Osteoblast (primary cell): ENCODE measurements around the gene ME3. TPM values are rescaled to one million over a fixed set of nuclear protein-coding genes. Genes with fewer than 3 reads are reported as not detected.

Source experiments
- DNase-seq: peaks from one replicate; pipeline ENCODE4 v3.0.0; 2011; ENCODE audit warnings: low spot score, mixed read lengths; ENCODE audit not compliant: insufficient read length; ENCODE audit errors: missing footprints
- H2AFZ ChIP-seq: 2 replicates; pipeline ENCODE4 v1.6.0; 2011; ENCODE audit warnings: mild to moderate bottlenecking, low read length
- H3K27ac ChIP-seq: 2 replicates; pipeline ENCODE4 v1.5.1; 2011; ENCODE audit warnings: mild to moderate bottlenecking, low read depth, low read length, moderate library complexity
- H3K27me3 ChIP-seq: 2 replicates; pipeline ENCODE4 v1.6.0; 2012; ENCODE audit warnings: mild to moderate bottlenecking, control low read depth, inconsistent platforms, low read length, moderate library complexity; ENCODE audit not compliant: insufficient read depth
- H3K36me3 ChIP-seq: 2 replicates; pipeline ENCODE4 v1.5.1; 2011; ENCODE audit warnings: mild to moderate bottlenecking, low read length, control low read depth, moderate library complexity; ENCODE audit not compliant: insufficient read depth
- H3K4me1 ChIP-seq: 2 replicates; pipeline ENCODE4 v1.5.1; 2011; ENCODE audit warnings: mild to moderate bottlenecking, low read length, control low read depth, moderate library complexity; ENCODE audit not compliant: insufficient read depth
- H3K4me2 ChIP-seq: 2 replicates; pipeline ENCODE4 v1.6.0; 2011; ENCODE audit warnings: mild to moderate bottlenecking, low read length; ENCODE audit not compliant: insufficient read depth
- H3K4me3 ChIP-seq: fragments of 200-600 bp; sonication (generic); 3 replicates; pipeline ENCODE4 v1.5.1; 2012; ENCODE audit warnings: mild to moderate bottlenecking, low read length, inconsistent platforms; ENCODE audit not compliant: insufficient read depth
- H3K79me2 ChIP-seq: 2 replicates; pipeline ENCODE4 v1.6.0; 2012; ENCODE audit warnings: mild to moderate bottlenecking, low read length, control low read depth, inconsistent platforms; ENCODE audit not compliant: insufficient read depth
- H3K9me3 ChIP-seq: 2 replicates; pipeline ENCODE4 v1.5.1; 2011; ENCODE audit warnings: low read depth, low read length, control low read depth
- H4K20me1 ChIP-seq: 2 replicates; pipeline ENCODE4 v1.6.0; 2012; ENCODE audit warnings: mild to moderate bottlenecking, low read length, control low read depth; ENCODE audit not compliant: insufficient read depth
- total RNA-seq: library from RNA; depleted of rRNA; stranded (reverse); fragments of >200 nt; gene quantifications from 2 replicates; pipeline ENCODE4 v1.2.3, GENCODE V29; 2012
- TF ChIP-seq, protein P1 (sequence below): IDR thresholded peaks from 2 replicates; pipeline ENCODE4 v1.5.1; 2011; ENCODE audit warnings: mild to moderate bottlenecking, low read depth, low read length, moderate library complexity; ENCODE audit errors: extremely low read depth

The ME3 gene
- total RNA-seq, 1 donor: 70.9 TPM

DNA sequence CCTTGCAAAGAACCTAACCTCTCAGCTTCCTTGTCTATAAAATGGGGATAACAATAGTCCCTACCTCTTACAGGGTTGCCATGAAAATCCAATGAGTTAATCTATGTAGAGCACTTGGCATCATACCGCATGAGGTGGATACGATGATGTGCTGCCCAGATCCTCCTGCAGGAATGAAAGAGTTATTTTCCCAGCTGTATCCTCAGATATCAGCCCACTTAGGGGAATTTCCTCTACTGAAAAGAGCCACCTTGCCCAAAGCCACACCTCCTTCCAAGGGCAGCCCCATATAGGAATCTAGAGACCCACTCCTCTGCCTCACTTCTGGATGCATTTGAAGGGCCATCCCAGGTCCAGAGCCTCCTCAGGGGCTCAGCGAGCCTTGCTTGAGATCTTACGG is 169.3 kb downstream of the ME3 start:
- no peaks in the 10 kb centered on the region for H4K20me1 ChIP-seq
- no peak overlapping the region for H3K27ac ChIP-seq
- H3K4me1 ChIP-seq: peaks cover 7% of the 10 kb centered on the region
- no peaks in the 10 kb centered on the region for H3K27me3 ChIP-seq
- H3K36me3 ChIP-seq: no peaks in the 10 kb centered on the region
- H3K79me2 ChIP-seq: no peaks in the 10 kb centered on the region
- H3K4me3 ChIP-seq: no peak overlapping the region
- H3K4me2 ChIP-seq: no peak overlapping the region
- no peak overlapping the region for H2AFZ ChIP-seq
- no peak for DNase-seq
- TF ChIP-seq, protein P1, sequence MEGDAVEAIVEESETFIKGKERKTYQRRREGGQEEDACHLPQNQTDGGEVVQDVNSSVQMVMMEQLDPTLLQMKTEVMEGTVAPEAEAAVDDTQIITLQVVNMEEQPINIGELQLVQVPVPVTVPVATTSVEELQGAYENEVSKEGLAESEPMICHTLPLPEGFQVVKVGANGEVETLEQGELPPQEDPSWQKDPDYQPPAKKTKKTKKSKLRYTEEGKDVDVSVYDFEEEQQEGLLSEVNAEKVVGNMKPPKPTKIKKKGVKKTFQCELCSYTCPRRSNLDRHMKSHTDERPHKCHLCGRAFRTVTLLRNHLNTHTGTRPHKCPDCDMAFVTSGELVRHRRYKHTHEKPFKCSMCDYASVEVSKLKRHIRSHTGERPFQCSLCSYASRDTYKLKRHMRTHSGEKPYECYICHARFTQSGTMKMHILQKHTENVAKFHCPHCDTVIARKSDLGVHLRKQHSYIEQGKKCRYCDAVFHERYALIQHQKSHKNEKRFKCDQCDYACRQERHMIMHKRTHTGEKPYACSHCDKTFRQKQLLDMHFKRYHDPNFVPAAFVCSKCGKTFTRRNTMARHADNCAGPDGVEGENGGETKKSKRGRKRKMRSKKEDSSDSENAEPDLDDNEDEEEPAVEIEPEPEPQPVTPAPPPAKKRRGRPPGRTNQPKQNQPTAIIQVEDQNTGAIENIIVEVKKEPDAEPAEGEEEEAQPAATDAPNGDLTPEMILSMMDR: no peak
- H3K9me3 ChIP-seq: no peaks in the 10 kb centered on the region

DNA sequence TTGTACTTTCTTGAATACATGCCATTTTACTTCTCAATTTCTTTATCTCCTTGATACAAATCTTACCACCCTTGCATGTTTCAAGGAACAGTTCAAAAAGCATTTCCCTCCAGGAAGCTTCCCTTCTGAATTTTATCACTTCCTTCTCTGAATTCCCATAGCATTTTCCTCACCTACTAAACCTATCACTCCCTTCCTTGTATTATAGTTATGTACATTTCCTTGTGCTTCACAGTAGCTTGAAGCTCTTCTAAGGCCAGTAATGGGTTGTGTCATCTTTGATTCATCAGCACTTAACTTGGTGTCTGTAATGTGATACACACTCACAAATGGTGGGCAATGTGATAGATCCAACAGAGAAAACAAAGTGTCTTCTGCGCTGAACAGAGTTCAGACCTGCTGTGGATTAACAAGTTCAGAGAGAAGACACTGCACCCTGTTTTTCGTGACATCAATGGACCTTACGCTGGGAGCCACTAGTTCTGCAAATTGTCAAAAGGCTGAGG is 170.2 kb downstream of the ME3 start:
- Histone ChIP-seq H3K79me2 (no peaks in the 10 kb centered on the region), H3K27me3 (no peaks in the 10 kb centered on the region), H3K9me3 (no peaks in the 10 kb centered on the region), H3K4me3 (no peak overlapping the region), H4K20me1 (no peaks in the 10 kb centered on the region), H3K27ac (no peak overlapping the region), H3K36me3 (no peaks in the 10 kb centered on the region), H2AFZ (no peak overlapping the region), H3K4me2 (no peak overlapping the region), H3K4me1 (peaks cover 15% of the 10 kb centered on the region)
- TF ChIP-seq, protein P1: no peak
- DNase-seq: no peak

DNA sequence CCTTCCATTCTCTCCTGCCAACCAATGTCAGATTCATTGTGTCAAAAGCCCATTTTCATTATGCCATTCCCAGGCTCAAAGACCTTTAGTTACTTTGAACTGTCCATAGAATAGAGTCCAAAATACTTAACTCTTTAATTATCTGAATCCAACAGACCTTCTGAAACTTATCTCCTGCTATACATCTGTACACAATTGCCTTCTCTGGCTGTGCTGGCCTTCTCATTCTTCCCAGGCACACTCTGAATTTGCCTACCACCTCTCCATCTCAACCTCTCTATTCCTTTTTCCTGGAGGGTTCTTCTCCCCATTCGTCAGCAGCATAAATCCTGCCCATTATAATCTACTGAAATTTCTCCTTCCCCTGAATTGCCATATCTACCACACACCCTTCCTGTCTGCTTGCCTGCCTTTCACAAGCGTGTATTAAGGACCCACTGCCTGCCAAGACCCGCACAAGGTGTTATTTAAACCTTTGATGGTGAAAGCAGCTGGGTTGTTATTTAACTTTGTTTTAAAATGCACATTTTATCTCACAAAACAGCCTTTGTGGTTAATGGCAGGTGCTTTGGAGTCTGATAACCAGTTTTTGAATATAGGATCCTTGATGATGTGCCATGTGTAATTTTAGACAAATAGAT is 171.8 kb downstream of the ME3 start:
- H3K27me3 ChIP-seq: no peaks in the 10 kb centered on the region
- peaks cover 19% of the 10 kb centered on the region for H3K4me1 ChIP-seq
- H3K4me3 ChIP-seq: no peak overlapping the region
- no peaks in the 10 kb centered on the region for H4K20me1 ChIP-seq
- no peak overlapping the region for H3K27ac ChIP-seq
- H3K36me3 ChIP-seq: no peaks in the 10 kb centered on the region
- H3K4me2 ChIP-seq: no peak overlapping the region
- TF ChIP-seq, protein P1: no peak
- no peaks in the 10 kb centered on the region for H3K9me3 ChIP-seq
- DNase-seq: no peak
- H3K79me2 ChIP-seq: no peaks in the 10 kb centered on the region
- H2AFZ ChIP-seq: no peak overlapping the region

DNA sequence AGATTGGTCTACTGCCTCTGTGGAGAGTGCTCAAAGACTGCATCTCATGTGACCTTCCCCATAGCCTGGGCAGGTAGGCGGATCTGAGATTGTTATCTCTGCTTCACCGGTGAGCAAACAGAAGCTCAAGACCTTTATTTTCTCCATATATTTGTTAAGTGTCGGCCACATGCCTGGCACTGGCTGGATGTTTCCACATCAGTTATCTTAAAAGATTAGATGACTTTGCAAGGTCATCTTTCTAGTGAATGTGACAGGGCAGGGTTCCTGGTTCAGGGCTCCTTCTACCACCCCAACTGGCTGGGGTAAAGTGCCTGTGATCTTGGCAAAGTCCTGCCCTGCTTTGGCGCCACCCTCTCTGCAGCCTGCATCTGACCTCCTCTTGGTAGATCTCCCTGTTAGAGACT is 172.7 kb downstream of the ME3 start:
- DNase-seq: no peak
- Histone ChIP-seq H3K4me1 (peaks cover 19% of the 10 kb centered on the region), H3K9me3 (no peaks in the 10 kb centered on the region), H3K79me2 (no peaks in the 10 kb centered on the region), H3K36me3 (no peaks in the 10 kb centered on the region), H3K27ac (no peak overlapping the region), H3K27me3 (no peaks in the 10 kb centered on the region), H2AFZ (no peak overlapping the region), H3K4me3 (no peak overlapping the region), H4K20me1 (no peaks in the 10 kb centered on the region), H3K4me2 (no peak overlapping the region)
- TF ChIP-seq, protein P1: no peak
